ENCODE measurements around the gene PHACTR2.

Gene PHACTR2

DNA sequence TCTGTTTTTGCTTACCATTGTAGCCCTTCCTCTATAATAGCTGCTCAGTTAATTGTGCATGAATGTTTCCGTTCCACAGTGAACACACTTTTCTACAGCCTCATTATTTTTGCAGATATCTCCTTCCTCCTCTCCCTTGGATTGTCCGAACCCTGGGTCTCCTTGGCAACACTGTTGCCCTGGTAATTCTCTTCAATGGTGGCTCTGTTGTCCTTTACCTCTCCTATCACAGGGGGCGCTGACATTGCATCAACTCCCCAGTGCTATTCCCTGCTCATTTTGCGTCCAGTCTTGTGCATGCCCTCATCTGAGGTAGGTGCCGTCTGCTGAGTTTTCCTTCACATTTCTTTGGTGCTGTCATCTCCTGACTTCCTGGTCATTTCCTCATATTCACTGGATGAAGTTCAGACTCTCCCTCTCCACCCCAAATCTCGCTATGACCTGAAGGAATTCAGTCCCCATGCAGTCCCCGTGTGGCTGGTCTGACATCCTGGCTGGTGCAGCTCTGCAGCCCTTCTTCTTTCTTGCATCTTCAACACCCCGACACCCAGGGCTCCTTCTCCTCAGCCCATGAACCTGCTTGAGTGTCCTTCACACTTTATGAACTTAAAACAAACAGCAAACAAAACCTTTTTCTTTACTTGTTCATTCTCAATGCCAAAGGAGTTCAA is 21.1 kb downstream of the PHACTR2 start:
- no peak overlapping the region for H3K4me3 ChIP-seq (replicated peaks in 1 of 2; ENCODE audit: low read depth in 2 of 2, low read length in 2 of 2)
- TF ChIP-seq, protein P1, sequence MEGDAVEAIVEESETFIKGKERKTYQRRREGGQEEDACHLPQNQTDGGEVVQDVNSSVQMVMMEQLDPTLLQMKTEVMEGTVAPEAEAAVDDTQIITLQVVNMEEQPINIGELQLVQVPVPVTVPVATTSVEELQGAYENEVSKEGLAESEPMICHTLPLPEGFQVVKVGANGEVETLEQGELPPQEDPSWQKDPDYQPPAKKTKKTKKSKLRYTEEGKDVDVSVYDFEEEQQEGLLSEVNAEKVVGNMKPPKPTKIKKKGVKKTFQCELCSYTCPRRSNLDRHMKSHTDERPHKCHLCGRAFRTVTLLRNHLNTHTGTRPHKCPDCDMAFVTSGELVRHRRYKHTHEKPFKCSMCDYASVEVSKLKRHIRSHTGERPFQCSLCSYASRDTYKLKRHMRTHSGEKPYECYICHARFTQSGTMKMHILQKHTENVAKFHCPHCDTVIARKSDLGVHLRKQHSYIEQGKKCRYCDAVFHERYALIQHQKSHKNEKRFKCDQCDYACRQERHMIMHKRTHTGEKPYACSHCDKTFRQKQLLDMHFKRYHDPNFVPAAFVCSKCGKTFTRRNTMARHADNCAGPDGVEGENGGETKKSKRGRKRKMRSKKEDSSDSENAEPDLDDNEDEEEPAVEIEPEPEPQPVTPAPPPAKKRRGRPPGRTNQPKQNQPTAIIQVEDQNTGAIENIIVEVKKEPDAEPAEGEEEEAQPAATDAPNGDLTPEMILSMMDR (IDR thresholded peaks at IDR 0.05; ENCODE audit: low read depth, low read length) = no peak
- no peak for DNase-seq (ENCODE audit: low read depth in 2 of 2)

DNA sequence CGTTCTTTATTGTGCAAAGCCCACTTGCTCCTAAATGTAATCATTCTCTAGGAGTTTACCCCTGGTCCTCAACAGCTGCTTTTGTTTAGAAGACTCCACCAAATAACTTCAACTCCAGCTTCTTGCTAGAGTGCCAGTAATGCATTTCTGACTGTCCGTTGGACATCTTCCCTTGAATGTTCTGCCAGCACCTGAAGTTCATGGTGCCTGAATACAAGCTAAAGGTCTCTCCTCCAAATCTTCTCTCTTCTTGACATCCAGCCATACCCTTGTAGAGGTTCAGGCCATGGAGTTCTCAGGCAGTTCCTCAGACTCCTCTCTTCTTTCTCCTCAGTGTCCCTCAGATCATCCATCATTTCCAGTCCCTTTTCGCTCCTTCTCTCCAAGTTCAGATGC is 21.7 kb downstream of the PHACTR2 start:
- H3K4me3 ChIP-seq (replicated peaks in 1 of 2; ENCODE audit: low read depth in 2 of 2, low read length in 2 of 2) = no peak overlapping the region
- no peak for DNase-seq (ENCODE audit: low read depth in 2 of 2)
- TF ChIP-seq, protein P1 (IDR thresholded peaks at IDR 0.05; ENCODE audit: low read depth, low read length) = no peak

DNA sequence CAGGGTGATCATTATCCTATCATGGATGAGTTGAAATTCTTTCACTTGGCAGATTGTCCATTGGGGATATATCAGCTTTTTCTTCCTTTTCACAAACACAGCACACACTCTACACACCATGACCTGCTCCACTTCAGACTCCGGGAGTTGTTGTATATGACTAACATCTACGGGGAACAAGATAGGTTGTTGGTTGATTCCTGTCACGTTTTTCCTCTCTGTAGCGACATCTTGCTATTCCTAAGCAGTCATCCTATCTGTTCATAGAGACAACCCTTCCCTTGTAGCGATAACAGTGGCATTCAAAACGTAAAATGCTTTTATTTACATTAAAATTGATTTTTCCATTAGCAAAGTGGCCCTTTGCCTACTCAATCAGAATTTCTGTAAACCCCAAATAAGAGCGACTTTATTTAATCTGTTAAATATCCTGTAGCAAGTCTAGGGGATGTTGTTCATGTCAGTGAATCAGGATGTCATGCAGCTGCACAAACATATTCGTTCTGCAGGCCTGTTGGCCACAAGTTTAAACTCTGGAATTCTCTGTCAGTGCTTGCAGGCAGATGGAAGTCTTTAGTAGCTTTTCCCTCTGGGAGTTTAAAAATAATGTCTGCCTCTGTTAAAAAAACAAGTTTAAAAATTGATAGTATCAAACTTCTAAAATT is 23.1 kb downstream of the PHACTR2 start:
- H3K4me3 ChIP-seq (replicated peaks in 1 of 2; ENCODE audit: low read depth in 2 of 2, low read length in 2 of 2) = no peak overlapping the region
- DNase-seq (ENCODE audit: low read depth in 2 of 2) = peak; percentile 72 to 75
- TF ChIP-seq, protein P1 (IDR thresholded peaks at IDR 0.05; ENCODE audit: low read depth, low read length) = no peak

DNA sequence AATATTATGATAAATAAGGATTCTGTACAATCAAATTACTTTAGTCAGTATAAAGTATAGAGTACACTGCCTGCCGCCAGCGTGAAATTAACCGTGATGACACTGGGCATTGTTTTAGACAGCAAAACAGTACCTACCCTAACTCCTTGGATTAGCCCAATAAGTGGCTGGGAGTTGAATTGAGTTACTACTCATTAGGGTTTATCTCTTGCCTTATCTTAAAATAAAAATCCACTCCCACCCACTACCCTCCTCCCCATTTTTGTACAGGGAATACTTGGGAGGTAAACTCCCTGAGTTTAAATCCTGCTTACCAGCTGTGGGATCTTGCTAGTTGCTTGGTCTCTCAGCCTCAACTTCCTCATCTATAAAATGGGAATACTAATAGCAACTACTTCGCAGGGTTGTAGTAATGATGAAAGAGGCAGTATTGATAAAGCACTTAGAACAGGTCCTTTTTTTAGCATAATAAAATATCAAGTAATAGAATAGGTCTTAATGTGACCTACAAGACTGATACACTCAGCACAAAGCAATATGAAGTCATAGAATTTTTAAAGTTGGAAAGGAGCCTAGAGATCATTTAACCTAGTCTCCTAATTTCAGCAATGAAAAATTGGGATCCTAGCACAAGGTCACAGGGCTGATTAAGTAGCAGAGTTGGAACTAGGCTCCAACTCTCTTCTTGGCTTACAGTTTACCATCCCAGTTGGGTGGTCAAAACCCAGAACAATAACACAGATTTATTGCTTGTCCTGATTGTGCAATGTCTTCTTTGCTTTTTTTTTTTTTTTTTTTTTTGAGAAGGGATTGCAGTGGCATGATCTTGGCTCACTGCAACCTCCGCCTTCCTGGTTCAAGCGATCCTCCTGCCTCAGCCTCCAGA is 23.8 kb downstream of the PHACTR2 start:
- H3K4me3 ChIP-seq (replicated peaks in 1 of 2; ENCODE audit: low read depth in 2 of 2, low read length in 2 of 2) = no peak overlapping the region
- TF ChIP-seq, protein P1 (IDR thresholded peaks at IDR 0.05; ENCODE audit: low read depth, low read length) = no peak
- peak; percentile 33 to 48 for DNase-seq (ENCODE audit: low read depth in 2 of 2)

DNA sequence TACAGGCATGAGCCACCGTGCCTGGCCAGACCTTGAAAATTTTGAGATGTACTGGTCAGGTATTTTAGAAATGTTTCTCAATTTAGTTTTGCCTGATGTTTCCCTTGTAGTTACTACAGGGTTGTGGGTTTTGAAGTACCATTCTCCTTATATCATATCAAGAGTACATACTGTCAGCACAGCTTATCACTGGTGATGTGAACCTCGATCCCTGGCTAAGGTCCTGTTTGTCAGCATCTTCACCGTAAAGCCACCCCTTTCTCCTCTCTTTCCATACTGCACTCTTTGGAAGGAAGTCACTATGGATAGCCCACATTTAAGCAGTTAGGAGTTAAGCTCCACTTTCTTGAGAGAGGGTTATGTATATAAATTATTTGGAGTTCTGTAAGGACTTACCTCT is 27.8 kb downstream of the PHACTR2 start:
- no peak for DNase-seq (ENCODE audit: low read depth in 2 of 2)
- TF ChIP-seq, protein P1 (IDR thresholded peaks at IDR 0.05; ENCODE audit: low read depth, low read length) = no peak

DNA sequence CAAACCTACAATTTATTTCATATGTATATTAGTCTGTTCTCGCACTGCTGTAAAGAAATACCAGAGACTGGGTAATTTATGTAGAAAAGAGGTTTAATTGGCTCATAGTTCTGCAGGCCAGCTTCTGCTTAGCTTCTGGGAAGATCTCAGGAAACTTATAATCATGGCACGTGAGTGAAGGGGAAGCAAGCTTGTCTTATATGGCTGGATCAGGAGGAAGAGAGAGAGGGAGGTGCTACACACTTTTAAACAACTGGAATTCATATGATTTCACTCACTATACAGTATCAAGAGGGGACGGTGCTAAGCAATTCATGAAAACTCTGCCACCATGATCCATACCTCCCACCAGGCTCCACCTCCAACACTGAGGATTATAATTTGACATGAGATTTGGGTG is 29.9 kb downstream of the PHACTR2 start:
- TF ChIP-seq, protein P1 (IDR thresholded peaks at IDR 0.05; ENCODE audit: low read depth, low read length) = no peak
- no peak for DNase-seq (ENCODE audit: low read depth in 2 of 2)
- no peak overlapping the region for H3K4me3 ChIP-seq (replicated peaks in 1 of 2; ENCODE audit: low read depth in 2 of 2, low read length in 2 of 2)

More for the DNA sequence above, 27.8 kb downstream of the PHACTR2 start:
- no peak overlapping the region for H3K4me3 ChIP-seq (replicated peaks in 1 of 2; ENCODE audit: low read depth in 2 of 2, low read length in 2 of 2)
